Psoas muscle (tissue), 8 donors: ENCODE results near the gene KIAA1191. TPM values are rescaled to one million over a fixed set of nuclear protein-coding genes. Genes with fewer than 3 reads are reported as not detected.
A peak's percentile ranks its signal among the peaks of the same experiment; 100 is the strongest.

Source experiments
- ATAC-seq, 4 donors: fragments of 200-7000 bp; cut with Tn5 transposase; one replicate each; pipeline ENCODE4 v1.9.1; 2020; ENCODE audit warnings: moderate library complexity in 3 of 4, mild to moderate bottlenecking in 2 of 4
- DNase-seq, 2 donors: peaks; one replicate each; pipeline ENCODE4 v3.0.0-alpha.2; 2020
- H3K27ac ChIP-seq: fragments of 200-600 bp; one replicate; pipeline ENCODE4 v1.8.0; 2022
- H3K27me3 ChIP-seq, 3 donors: fragments of 200-600 bp in 1 of 3; one replicate each; pipeline versions ENCODE4 v1.6.1 to v1.8.0; 2013 to 2022; ENCODE audit warnings: low read length in 2 of 3, mild to moderate bottlenecking in 2 of 3, moderate library complexity in 1 of 3; ENCODE audit not compliant: insufficient read depth in 3 of 3
- H3K36me3 ChIP-seq, 2 donors: fragments of 200-600 bp in 1 of 2; one replicate each; pipeline versions ENCODE4 v1.6.1 to v1.8.0; 2013 to 2022; ENCODE audit warnings: low read depth in 1 of 2, mild to moderate bottlenecking in 1 of 2, moderate library complexity in 1 of 2; ENCODE audit not compliant: insufficient read depth in 1 of 2
- H3K4me1 ChIP-seq: fragments of 200-600 bp; one replicate; pipeline ENCODE4 v1.8.0; 2022
- H3K4me3 ChIP-seq: fragments of 200-600 bp; one replicate; pipeline ENCODE4 v1.8.0; 2022; ENCODE audit warnings: mild to moderate bottlenecking
- H3K9me3 ChIP-seq: fragments of 200-600 bp; one replicate; pipeline ENCODE4 v1.8.0; 2022
- WGBS, 3 donors: extraction: QIAGEN DNeasy Blood & Tissue Kit; methylation state at CpG; one replicate each; pipeline versions ENCODE4 v1.1.6 to v1.1.7; 2013; 5-methylcytosine and 5-hydroxymethylcytosine counted together
- intact Hi-C, 2 donors: fragments of 100-400 bp; cut with DNase I; formaldehyde crosslinking; loops; one replicate each; pipeline versions ENCODE4 v1.11.0 to v1.14.2; 2022
- polyA plus RNA-seq, 3 donors: library from polyadenylated mRNA; stranded (reverse); fragments of 200-250 nt; gene quantifications; one replicate each; pipeline ENCODE4 v1.2.3, GENCODE V29; 2013
- total RNA-seq, 4 donors: library from RNA; stranded (reverse); fragmentation: NEBNext Ultra II Directional in 2 of 4; extraction: Animal tissue kit (Norgen Biotek cat#: 25700) in 2 of 4; gene quantifications; one replicate each; pipeline versions ENCODE4 v1.2.1 to v1.2.4, GENCODE V29; 2021 to 2023
- TF ChIP-seq, protein P1 (sequence below): fragments of 200-600 bp; IDR thresholded peaks from one replicate; pipeline ENCODE4 v1.8.0; 2022; ENCODE audit warnings: antibody characterized with exemption
- donor health status: healthy with polysubstance abuse.
- donor health status: DM: no; HTN: no; CAD: no; lungs with moderate emphysema.
- donor health status: Bipolar disorder and iron deficiency.
- donor health status: healthy.
- donor health status: DM: yes; HTN: yes; CAD: no.
- donor health status: DM: no; HTN: no; CAD: no.
- donor health status: DM: no; HTN: no; CAD: no.
- donor health status: DM: yes; HTN: yes; CAD: no.

Gene KIAA1191
- total and polyA plus RNA-seq, 7 donors = 27.0 to 201 (median 69.3) TPM

DNA sequence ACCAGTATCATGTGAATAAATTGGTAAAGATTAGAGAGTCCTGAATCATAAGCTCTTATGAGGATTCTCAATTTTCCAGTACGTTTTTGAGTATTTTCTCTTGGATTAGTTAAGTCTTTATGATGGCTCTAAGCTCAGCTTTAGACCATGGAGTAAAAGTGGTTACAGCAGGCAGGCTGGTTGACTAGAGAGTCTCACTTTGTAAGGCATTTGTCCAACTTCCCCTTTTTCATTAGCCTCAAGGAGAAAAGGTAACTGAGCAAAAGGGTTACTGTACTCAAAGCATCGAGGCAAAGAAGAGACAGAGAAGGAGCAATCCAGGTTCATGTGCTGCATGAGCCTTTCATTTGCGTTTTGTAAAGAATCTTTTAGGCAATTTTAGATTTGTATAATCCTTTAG lies 18.3 kb upstream of the KIAA1191 start:
- Histone ChIP-seq H3K27ac (peak overlapping the region; percentile 93), H3K4me1 (peaks cover 35% of the 10 kb centered on the region), H3K9me3 (no peaks in the 10 kb centered on the region), H3K4me3 (no peak overlapping the region), H3K27me3 (no peaks in the 10 kb centered on the region), H3K36me3 (peaks cover 4 to 31% of the 10 kb centered on the region in 2 donors)
- WGBS, 3 donors = 85 to 92% (median 86%) methylated on average over 3 of the region's 3 CpGs
- ATAC-seq (no peak), DNase-seq (no peak)
- TF ChIP-seq, protein P1, sequence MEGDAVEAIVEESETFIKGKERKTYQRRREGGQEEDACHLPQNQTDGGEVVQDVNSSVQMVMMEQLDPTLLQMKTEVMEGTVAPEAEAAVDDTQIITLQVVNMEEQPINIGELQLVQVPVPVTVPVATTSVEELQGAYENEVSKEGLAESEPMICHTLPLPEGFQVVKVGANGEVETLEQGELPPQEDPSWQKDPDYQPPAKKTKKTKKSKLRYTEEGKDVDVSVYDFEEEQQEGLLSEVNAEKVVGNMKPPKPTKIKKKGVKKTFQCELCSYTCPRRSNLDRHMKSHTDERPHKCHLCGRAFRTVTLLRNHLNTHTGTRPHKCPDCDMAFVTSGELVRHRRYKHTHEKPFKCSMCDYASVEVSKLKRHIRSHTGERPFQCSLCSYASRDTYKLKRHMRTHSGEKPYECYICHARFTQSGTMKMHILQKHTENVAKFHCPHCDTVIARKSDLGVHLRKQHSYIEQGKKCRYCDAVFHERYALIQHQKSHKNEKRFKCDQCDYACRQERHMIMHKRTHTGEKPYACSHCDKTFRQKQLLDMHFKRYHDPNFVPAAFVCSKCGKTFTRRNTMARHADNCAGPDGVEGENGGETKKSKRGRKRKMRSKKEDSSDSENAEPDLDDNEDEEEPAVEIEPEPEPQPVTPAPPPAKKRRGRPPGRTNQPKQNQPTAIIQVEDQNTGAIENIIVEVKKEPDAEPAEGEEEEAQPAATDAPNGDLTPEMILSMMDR = no peak
- intact Hi-C loops = no loop called here

DNA sequence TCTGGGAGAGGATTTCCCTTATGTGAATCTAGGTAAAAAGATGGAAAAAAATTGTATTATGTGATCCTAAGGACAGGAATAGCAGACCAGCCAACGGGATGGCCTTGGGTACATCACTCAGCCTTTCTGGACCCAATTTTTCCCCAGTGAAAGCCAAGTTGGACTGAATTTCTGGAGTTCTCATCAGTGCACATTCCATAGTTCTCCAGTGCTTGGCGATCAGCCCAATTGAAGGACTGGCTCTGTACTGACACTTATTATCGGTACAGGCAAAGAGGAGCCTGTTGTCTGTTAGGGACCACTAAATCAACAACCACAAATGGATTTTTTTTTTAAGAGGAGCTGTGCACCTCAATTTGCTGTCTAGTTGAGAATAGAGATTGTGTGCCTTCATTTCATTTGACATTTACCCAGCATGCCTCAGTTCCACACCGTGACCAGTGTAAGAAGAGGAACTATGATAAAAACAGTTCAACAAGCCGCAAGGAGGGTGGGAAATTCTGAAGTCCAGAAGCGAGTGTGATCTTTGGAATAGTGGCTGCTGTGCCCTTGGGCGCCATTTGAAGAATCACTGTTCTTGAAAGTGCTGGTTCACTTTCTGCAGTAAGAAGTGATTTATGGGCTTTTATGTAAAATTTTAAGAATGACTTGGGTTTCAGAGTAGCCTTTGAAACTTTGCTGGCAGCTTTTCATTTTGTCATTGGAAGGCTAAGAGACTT lies 11.7 kb upstream of the KIAA1191 start:
- peaks cover 52% of the 10 kb centered on the region for H3K4me1 ChIP-seq
- H3K27me3 ChIP-seq = no peaks in the 10 kb centered on the region
- TF ChIP-seq, protein P1 = no peak
- H3K9me3 ChIP-seq = no peaks in the 10 kb centered on the region
- WGBS, 3 donors = 34 to 53% (median 37%) methylated on average over 7 of the region's 7 CpGs
- peaks cover 0 to 7% of the 10 kb centered on the region in 2 donors for H3K36me3 ChIP-seq
- peak overlapping the region; percentile 85 for H3K27ac ChIP-seq
- DNase-seq (no peak), ATAC-seq (no peak)
- intact Hi-C loops = no loop called here
- no peak overlapping the region for H3K4me3 ChIP-seq

DNA sequence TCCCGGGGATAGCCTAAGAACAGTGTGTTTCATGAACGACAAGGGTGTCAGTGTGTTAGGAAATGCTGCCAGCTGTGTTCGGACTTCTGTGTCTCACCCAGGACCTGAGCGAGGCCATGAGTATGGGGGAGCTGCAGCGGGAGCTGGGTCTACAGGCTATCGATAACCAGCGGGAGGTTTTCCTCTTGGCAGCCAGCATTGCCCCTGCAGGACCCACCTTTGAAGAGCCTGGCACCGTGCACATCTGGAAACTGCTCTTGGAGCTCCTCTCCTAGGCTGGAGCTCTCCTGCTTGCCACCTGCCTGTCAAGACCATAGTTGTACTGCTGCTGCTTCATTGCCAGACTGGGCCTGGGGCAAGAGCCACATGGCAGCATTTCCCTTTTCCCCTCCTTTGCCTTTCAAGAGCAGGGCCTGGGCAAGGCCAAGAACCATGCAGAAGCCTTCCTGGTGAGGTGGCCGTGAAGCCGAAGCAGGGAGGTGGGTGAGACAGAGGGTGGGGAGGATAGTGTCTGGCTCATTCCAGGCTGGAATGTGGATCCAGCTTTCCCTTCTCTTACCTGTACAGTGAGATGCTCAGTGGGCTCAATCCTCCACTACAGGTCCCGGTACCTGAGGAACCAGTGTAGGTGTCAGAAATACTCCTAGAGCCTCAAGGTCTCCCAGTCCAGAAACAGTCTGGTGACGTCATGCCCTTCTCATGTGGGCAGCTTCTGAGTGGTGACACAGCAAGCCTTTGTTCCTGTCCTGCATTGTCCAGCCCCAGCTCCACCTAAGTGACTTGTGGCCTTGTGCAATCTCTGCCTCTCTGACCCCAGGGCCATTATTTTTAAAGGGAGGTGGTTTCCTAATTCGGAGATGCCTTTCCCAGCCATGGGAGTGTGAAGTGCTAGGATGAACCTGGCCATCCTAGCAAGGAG lies 10.3 kb upstream of the KIAA1191 start:
- peaks cover 58% of the 10 kb centered on the region for H3K4me1 ChIP-seq
- peak overlapping the region; percentile 85 for H3K27ac ChIP-seq
- TF ChIP-seq, protein P1 = no peak
- peaks cover 0 to 20% of the 10 kb centered on the region in 2 donors for H3K36me3 ChIP-seq
- no peak overlapping the region for H3K4me3 ChIP-seq
- H3K9me3 ChIP-seq = no peaks in the 10 kb centered on the region
- WGBS, 3 donors = 60 to 81% (median 73%) methylated on average over 13 of the region's 13 CpGs
- intact Hi-C loops = no loop called here
- ATAC-seq (peak; percentile 62 to 80 (median 76)), DNase-seq (peak in 1 of 2 donors; percentile 68)
- H3K27me3 ChIP-seq = no peaks in the 10 kb centered on the region

DNA sequence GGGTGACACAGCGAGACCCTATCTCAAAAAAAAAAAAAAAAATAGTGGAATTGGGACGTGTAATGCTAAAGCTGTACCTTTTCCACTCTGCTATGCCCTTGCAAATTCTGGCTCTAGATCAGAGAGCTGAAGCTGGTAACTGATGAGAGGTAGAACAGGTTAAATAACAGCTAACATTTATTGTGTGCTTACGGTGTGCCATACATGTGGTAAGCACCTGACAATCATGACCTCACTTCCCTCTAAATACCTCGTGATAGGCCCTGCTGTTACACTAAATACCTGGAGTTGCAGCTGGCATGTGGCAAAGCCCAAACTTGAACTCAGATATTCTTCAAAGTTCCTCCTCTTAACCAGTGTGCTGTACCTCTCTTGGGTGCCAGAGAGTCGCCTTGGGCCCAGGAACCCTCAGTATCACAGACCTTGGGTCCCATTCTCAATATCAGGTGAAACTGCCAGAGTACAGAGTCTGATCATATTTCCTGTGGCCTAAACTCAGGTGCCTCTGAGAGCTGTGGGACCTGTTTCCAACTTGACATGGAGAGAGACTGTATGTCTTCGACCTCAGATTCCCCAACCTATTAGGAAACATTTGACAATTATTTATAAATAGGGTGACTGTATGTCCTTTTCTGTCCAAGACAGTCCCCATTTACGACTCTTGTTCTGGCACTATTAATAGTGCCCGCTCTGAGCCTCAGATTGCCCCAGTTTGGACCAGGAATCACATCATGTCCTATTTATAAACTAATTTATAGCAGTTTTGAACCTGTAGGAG lies 8.6 kb upstream of the KIAA1191 start:
- H3K4me1 ChIP-seq = peaks cover 61% of the 10 kb centered on the region
- WGBS, 3 donors = 37 to 56% (median 41%) methylated on average over 8 of the region's 8 CpGs
- intact Hi-C loops = no loop called here
- peaks cover 0 to 21% of the 10 kb centered on the region in 2 donors for H3K36me3 ChIP-seq
- H3K9me3 ChIP-seq = no peaks in the 10 kb centered on the region
- DNase-seq (no peak), ATAC-seq (peak; percentile 81 to 83 (median 82))
- H3K27ac ChIP-seq = peak overlapping the region; percentile 85
- TF ChIP-seq, protein P1 = no peak
- no peaks in the 10 kb centered on the region for H3K27me3 ChIP-seq
- no peak overlapping the region for H3K4me3 ChIP-seq
